Measurements from ENCODE around the gene MAP1A.

- TF ChIP-seq CTCF (IDR thresholded peaks at IDR 0.05) (no peak), POLR2A (IDR thresholded peaks at IDR 0.05) (no peak)
Measured at GRCh38 chr15:43498990-43499389, 18.4 kb upstream of the MAP1A start.
